Esophagus (tissue), 2 donors: Measurements from ENCODE around the gene MRPL28. TPM values are rescaled to one million over a fixed set of nuclear protein-coding genes. Genes with fewer than 3 reads are reported as not detected.
"Not testable (repeated sequence)": the region's sequence is repeated elsewhere in the genome, so short reads cannot be mapped to it uniquely, and the experiment has no call there.

ENCODE experiments used
- H3K27ac ChIP-seq, 2 donors: one replicate each; pipeline ENCODE4 v1.5.1; 2013; ENCODE audit warnings: low read depth in 2 of 2, mild to moderate bottlenecking in 2 of 2, inconsistent platforms in 1 of 2, low read length in 1 of 2, moderate library complexity in 1 of 2
- H3K27me3 ChIP-seq, 2 donors: one replicate each; pipeline ENCODE4 v1.6.1; 2013; ENCODE audit warnings: low read length in 2 of 2, control low read depth in 1 of 2, mild to moderate bottlenecking in 1 of 2; ENCODE audit not compliant: insufficient read depth in 2 of 2, control insufficient read depth in 1 of 2
- H3K36me3 ChIP-seq, 2 donors: one replicate each; pipeline ENCODE4 v1.6.1; 2013; ENCODE audit warnings: low read length in 1 of 2; ENCODE audit not compliant: control insufficient read depth in 2 of 2, insufficient read depth in 2 of 2
- H3K4me1 ChIP-seq, 2 donors: one replicate each; pipeline ENCODE4 v1.6.1; 2013; ENCODE audit warnings: low read length in 1 of 2; ENCODE audit not compliant: control insufficient read depth in 2 of 2, insufficient read depth in 2 of 2
- H3K4me3 ChIP-seq, 2 donors: one replicate each; pipeline ENCODE4 v1.5.1; 2013; ENCODE audit warnings: low read length in 2 of 2, mild to moderate bottlenecking in 2 of 2, low read depth in 1 of 2, moderate library complexity in 1 of 2
- H3K9me3 ChIP-seq, 2 donors: one replicate each; pipeline ENCODE4 v1.6.1; 2013; ENCODE audit warnings: mild to moderate bottlenecking in 2 of 2, low read depth in 1 of 2, low read length in 1 of 2, moderate library complexity in 1 of 2; ENCODE audit not compliant: control insufficient read depth in 2 of 2, insufficient read depth in 1 of 2
- WGBS, 2 donors: extraction: QIAGEN DNeasy Blood & Tissue Kit; methylation state at CpG; one replicate each; pipeline ENCODE4 v1.1.7; 2013; 5-methylcytosine and 5-hydroxymethylcytosine counted together
- polyA plus RNA-seq, 2 donors: library from polyadenylated mRNA; stranded (reverse); fragments of 200-250 nt; gene quantifications; one replicate each; pipeline ENCODE4 v1.2.3, GENCODE V29; 2013
- donor health status: healthy with polysubstance abuse.
- donor health status: Bipolar disorder and iron deficiency.

The MRPL28 gene
- polyA plus RNA-seq, 2 donors: 54.5 to 75.9 TPM

DNA sequence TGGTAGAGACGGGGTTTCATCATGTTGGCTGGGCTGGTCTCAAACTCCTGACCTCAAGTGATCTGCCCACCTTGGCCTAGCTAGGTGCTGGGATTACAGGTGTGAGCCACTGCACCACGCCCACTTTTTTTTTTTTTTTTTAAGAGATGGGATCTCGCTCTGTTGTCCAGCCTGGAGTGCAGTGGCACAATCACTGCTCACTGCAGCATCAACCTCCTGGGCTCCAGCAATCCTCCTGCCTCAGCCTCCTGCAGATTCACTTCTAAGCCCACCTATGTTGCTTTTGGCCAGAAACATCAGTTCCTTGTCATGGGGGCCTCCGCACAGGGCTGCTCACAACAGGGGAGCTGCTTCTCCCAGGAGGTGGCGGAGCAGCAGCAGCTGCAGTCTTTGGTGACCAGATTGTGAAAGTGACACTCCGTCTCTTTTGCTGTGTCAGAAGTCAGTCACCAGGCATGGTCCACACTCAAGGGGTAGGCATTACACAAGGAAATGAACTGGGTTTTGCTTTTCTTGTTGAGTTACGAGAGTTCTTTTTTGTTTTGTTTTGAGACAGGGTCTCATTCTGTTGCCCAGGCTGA lies 22.2 kb upstream of the MRPL28 start:
- Histone ChIP-seq H3K27ac (no peak overlapping the region), H3K9me3 (peaks cover 0 to 4% of the 10 kb centered on the region in 2 donors), H3K27me3 (no peaks in the 10 kb centered on the region), H3K4me3 (no peak overlapping the region), H3K36me3 (no peaks in the 10 kb centered on the region), H3K4me1 (no peaks in the 10 kb centered on the region)
- 89 to 94% methylated on average over 7 of the region's 7 CpGs for WGBS, 2 donors

DNA sequence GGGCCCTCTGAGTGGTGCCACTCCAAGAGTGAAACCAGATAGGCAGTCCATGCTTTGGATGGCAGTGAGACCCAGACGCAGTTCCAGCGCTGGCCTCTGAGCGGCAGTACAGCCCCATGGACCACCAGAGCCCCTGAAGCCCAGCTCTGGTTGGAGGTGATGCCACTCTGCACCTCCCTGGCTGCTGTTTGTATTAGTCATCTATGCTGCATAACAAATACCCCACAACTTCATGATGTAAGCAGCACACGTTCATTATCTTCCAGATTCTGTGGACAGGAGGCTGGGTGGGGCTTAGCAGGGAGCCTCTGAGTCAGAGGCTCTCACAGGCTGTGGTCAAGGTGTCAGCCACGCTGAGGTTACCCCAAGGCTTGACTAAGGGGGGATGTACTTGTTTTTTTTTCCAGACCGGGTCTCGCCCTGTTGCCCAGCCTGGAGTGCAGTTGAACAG lies 21.6 kb upstream of the MRPL28 start:
- H3K4me1 ChIP-seq: no peaks in the 10 kb centered on the region
- no peak overlapping the region for H3K4me3 ChIP-seq
- 64 to 68% methylated on average over 7 of the region's 7 CpGs for WGBS, 2 donors
- H3K36me3 ChIP-seq: no peaks in the 10 kb centered on the region
- H3K27ac ChIP-seq: no peak overlapping the region
- H3K27me3 ChIP-seq: no peaks in the 10 kb centered on the region
- peaks cover 0 to 4% of the 10 kb centered on the region in 2 donors for H3K9me3 ChIP-seq

DNA sequence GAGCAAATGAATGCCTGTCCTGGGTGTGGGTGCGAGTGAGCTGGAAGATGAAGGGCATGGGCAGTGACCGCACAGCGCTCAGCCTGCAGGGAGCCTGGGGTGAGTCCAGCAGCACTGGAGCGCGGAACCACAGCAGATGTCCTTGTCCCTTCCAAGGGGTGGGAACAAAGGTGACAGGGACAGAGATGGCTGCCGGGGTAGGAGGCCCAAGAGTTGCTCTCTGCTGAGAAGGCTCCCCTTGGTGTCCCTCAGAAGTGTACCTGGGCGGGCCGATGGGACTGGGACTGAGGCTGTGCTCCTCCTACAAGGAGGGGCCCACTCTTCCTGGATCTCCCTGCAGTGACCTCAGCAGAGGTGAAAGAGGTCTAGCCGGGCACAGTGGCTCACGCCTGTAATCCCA lies 19.0 kb upstream of the MRPL28 start:
- H3K4me1 ChIP-seq: no peaks in the 10 kb centered on the region
- H3K9me3 ChIP-seq: peaks cover 0 to 4% of the 10 kb centered on the region in 2 donors
- no peak overlapping the region for H3K4me3 ChIP-seq
- no peaks in the 10 kb centered on the region for H3K27me3 ChIP-seq
- H3K27ac ChIP-seq: no peak overlapping the region
- WGBS, 2 donors: 81 to 83% methylated on average over 10 of the region's 10 CpGs
- H3K36me3 ChIP-seq: no peaks in the 10 kb centered on the region

DNA sequence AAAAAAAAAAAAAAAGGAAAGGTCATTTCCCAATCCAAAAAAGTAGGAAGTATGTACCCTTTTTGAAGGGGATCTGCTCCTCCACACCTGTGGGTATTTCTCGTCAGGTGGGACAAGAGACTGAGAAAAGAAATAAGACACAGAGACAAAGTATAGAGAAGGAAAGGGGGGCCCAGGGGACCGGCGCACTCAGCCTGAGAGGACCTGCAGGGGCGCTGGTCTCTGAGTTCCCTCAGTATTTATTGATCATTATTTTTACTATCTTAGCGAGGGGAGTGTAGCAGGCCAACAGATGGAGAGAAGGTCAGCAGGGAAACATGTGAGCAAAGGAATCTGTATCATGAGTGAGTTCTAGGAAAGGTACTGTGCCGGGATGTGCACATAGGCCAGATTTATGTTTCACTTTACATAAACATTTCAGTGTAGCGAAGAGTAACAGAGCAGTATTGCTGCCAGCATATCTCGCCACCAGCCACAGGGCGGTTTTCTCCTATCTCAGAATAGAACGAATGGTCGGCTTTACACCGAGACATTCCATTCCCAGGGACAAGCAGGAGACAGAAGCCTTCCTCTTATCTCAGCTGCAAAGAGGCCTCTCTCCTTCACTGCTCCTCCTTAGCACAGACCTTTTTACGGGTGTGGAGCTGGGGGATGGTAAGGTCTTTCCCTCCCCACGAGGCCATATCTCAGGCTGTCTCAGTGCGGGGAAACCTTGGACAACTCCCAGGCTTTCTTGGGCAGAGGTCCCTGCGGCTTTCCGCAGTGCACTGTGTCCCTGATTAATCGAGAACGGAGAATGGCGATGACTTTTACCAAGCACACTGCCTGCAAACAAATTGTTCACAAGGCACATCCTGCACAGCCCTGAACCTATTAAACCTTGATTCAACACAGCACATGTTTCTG lies 17.7 kb upstream of the MRPL28 start:
- 39 to 47% methylated on average over 20 of the region's 20 CpGs for WGBS, 2 donors
- H3K27me3 ChIP-seq, H3K4me1 ChIP-seq, H3K36me3 ChIP-seq, H3K9me3 ChIP-seq, H3K27ac ChIP-seq, H3K4me3 ChIP-seq: not testable (repeated sequence)

DNA sequence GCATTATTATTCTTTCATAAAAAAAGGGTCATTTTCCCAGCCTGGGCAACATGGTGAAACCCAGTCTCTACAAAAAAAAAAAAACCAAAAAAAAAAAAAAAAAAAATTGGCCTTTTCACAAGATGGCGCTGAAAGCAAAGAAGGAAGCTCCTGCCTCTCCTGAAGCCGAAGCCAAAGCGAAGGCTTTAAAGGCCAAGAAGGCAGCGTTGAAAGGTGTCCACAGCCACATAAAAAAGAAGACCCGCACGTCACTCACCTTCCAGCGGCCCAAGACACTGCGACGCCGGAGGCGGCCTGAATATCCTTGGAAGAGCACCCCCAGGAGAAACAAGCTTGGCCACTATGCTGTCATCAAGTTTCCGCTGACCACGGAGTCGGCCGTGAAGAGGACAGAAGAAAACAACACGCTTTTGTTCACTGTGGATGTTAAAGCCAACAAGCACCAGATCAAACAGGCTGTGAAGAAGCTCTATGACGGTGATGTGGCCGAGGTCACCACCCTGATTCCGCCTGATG lies 16.4 kb upstream of the MRPL28 start:
- H3K36me3 ChIP-seq: no peaks in the 10 kb centered on the region
- peaks cover 0 to 2% of the 10 kb centered on the region in 2 donors for H3K4me1 ChIP-seq
- WGBS, 2 donors: 77 to 80% methylated on average over 19 of the region's 19 CpGs
- H3K27me3 ChIP-seq: no peaks in the 10 kb centered on the region
- H3K9me3 ChIP-seq: peaks cover 0 to under 1% of the 10 kb centered on the region in 2 donors
- no peak overlapping the region for H3K4me3 ChIP-seq
- H3K27ac ChIP-seq: no peak overlapping the region

DNA sequence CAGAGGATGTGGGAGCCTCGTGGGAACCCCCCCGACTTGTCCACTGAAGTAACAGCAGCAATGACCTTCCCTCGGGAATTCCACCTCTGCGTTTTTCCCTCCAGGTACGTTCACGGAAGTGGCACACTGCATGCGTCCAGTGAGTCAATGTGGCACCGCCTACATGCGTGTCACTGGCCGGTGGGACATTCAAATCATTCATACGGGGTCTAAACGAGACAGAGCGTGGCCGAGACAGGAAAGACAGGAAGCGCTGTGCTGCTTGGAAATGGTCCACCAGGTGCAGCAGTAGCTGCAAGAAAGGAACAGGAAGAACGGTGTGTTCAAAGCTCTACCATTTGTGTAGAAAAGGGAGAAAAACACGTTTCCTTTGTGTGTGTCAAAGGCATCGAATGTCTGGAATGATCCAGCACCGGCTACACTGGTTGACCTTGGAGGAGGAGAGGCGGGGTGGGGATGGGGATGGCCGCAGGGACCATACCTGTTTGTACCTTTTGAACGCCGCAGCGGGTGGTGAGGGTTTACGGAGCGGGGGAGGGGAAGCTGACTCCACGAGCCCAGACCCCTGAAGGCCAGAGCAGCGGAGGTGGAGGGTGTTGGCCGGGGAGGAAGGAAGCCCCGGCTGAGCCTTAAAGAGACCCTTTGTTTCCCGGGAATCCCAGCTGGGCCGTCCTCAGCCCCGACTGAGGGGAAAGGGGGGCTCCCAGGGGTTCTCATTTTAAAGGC lies 13.2 kb upstream of the MRPL28 start:
- Histone ChIP-seq H3K4me3 (peak overlapping the region; percentile 1 to 70), H3K36me3 (peaks cover 0 to 4% of the 10 kb centered on the region in 2 donors), H3K27ac (peak overlapping the region; percentile 68 to 94), H3K9me3 (no peaks in the 10 kb centered on the region), H3K27me3 (no peaks in the 10 kb centered on the region), H3K4me1 (peaks cover 0 to 16% of the 10 kb centered on the region in 2 donors)
- 23% methylated on average over 33 of the region's 33 CpGs for WGBS, 2 donors

DNA sequence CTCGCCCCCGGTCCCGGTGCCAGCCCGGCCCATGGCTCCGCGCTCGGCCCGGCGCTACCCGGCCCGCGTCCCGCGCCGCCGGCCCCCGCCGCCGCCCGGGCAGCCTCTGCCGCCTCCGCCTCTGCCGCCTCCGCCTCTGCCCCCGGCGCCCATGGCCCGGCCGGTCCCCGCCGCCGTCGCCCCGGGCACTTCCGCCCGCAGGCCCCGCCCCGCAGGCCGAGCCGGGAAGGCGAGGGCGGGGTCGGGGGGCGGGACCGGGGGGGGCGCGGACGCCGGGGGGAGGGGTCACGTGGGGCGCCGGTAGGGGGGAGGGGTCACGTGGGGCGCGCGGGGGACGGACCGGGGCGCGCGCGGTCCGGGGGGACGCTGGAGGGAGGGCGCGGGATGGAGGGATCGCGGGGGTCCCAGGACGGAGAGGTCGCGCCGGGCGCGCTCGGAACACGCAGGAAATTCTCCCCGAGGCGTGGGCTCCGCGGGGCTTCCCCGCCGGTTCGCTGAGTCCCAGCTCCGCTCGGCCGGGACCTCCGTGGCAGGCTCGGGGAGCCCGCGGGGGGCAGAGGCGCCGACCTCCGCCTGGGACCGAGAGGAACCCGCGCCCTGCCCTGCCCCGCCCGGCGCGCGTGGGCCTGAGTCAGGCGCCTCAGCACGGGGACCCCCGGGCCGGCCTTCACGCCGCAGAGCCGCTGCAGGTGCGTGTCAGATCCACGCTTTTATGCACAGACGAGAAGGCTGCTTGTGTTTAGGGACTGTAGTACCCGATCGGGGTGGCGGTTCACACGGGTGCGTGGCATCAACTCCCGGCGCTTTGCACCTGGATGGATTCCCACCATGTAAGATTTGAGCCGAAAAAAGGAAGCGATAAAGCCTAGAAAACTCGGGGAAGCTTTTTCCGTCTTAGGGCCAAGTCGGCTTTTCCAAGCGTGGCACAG lies 11.7 kb upstream of the MRPL28 start, which contains the start of gene PGAP6:
TSS of gene PGAP6 (minus strand) at position 190 of the 929 bp plus-strand sequence. CDS start at position 33, 157 bp downstream.
- 1% methylated on average over 60 to 123 of the region's 123 CpGs for WGBS, 2 donors
- peaks cover 0 to 19% of the 10 kb centered on the region in 2 donors for H3K4me1 ChIP-seq
- peak within 1 kb of the TSS; percentile 70 to 82 for H3K27ac ChIP-seq
- H3K9me3 ChIP-seq: no peaks in the 10 kb centered on the region
- H3K27me3 ChIP-seq: no peaks in the 10 kb centered on the region
- peaks cover 0 to 12% of the 10 kb centered on the region in 2 donors for H3K36me3 ChIP-seq
- peak within 1 kb of the TSS; percentile 67 to 70 for H3K4me3 ChIP-seq

DNA sequence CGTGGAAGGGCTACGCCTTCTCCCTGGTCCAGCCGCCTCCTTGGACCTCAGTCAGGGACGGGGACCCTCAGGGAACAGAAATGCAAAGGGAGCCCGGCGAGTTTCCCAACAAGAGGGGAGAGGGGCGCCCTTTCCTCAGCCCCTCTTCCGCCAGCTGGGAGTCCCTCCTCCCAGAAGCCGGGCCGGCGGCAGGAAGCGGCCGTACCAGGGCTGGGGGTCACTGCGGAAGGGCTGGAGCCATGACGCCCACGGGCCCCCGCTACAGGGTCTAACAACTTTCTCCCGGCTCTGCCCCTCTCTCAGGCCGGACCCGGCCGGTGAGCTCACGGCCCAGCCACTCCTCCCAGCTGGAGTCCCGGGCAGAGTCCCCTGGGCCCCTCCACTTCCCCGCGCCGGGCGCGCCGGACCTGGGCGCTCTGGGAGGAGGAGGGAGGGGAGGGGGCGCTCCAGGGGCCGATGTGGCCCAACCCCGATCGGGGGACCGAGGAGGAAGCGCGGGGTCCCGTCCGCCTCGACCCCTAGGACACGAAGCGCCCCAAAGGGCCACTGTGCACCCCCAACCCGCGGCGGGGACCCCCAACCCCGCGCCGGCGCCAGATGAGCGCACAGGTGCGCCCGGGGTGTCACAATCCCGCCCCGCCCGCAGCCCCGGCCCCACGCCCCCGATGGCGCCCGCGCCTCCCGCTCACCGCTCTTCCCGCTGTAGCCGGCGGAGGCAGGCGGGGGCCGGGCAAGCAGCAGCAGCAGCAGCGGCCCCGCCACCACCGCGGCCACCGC lies 10.9 kb upstream of the MRPL28 start:
- H3K27me3 ChIP-seq: no peaks in the 10 kb centered on the region
- WGBS, 2 donors: 1% methylated on average over 49 to 73 of the region's 73 CpGs
- H3K4me1 ChIP-seq: peaks cover 0 to 19% of the 10 kb centered on the region in 2 donors
- H3K36me3 ChIP-seq: peaks cover 0 to 20% of the 10 kb centered on the region in 2 donors
- H3K27ac ChIP-seq: peak overlapping the region; percentile 45 to 82
- H3K9me3 ChIP-seq: no peaks in the 10 kb centered on the region
- H3K4me3 ChIP-seq: peak overlapping the region; percentile 61 to 70
